GM18520 (cell line): ENCODE measurements around the gene SLC17A8.
"Not testable (repeated sequence)": the region's sequence is repeated elsewhere in the genome, so short reads cannot be mapped to it uniquely, and the experiment has no call there.

Experiments used
- ATAC-seq: cut with Tn5 transposase; IDR thresholded peaks from one replicate; pipeline ENCODE4 v1.9.1; 2021; ENCODE audit not compliant: unreplicated experiment

Gene SLC17A8

DNA sequence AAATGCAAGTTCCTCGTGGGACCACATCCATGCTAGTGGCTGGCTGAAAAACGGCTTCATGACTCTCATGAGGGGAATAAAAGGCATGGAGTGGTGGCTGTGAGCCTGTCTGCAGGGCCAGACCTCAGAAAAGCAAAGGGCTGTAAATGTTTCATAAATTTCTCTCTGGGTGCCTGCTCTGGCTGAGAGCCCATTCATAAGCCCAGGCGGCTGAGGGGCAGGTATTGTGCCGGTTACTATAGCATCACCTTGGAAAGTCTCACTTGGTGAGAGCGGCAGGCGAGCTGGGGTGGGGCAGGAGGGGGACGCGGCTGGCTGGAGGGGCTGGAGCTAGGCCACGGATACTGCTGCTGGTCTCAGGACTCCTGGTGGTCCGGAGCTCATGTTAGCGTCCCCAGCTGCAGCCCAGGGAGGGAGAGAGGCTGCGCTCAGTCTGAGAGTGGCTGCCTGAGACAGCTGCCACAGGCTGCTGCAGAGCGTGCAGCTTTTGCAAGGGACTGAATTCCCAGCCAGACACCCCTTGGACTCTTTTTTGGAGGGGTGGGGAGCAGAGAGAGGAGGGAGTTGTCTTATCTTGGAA is at the start of gene SLC17A8:
Gene SLC17A8 (plus strand): TSS at position 431 of the 580 bp plus-strand sequence. CDS start 318 bp downstream, outside the sequence.
- ATAC-seq = no peak

GRCh38 chr12:100308138-100308537 is 48.7 kb upstream of the SLC17A8 start:
- not testable (repeated sequence) for ATAC-seq

DNA sequence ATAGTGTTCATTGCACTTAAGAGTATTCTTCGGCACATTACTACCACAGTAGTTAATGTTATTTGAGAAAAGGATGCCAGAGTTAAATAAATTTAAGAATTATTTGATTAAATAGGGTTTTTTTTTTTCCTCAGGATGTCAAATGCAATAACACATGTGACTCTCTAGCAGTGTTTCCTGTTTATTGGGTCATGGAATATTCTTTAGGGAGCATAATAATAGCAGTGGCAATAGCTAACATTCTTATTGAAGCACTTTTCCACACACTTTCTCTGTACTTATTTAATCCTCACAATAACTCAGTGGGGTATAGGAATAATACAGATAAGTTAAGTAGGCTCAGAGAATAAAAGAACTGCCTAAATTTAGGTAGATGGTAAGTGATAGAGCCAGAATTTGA is 45.6 kb upstream of the SLC17A8 start:
- ATAC-seq = no peak

GRCh38 chr12:100317371-100317770 is 39.5 kb upstream of the SLC17A8 start:
- ATAC-seq = no peak

- no peak for ATAC-seq
These were observed 32.4 kb upstream of the SLC17A8 start for GRCh38 chr12:100324498-100324897.

GRCh38 chr12:100326208-100326607 is 30.7 kb upstream of the SLC17A8 start:
- ATAC-seq = no peak

GRCh38 chr12:100329800-100330199 is 27.1 kb upstream of the SLC17A8 start:
- ATAC-seq = peak; percentile 95

DNA sequence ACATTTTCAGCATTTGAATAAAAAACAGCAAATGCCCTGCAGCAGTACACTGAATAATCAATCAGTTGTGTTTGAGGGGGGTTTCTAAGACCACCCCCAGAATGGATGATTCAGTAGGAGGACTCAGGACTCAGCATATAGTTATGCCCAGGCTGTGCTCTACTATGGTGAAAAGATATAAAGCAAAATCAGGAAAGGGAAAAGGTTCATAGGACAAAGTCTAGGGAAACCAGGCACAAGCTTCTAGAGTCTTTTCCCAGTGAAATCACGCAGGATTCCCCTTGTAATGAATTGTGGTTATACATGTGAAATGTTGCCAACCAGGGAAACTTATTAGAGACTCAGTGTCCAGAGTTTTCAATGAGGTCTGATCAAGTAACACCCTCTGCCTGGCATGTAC is 25.0 kb upstream of the SLC17A8 start:
- no peak for ATAC-seq

- no peak for ATAC-seq
These were observed 24.0 kb upstream of the SLC17A8 start for GRCh38 chr12:100332852-100333251.

- no peak for ATAC-seq
These were observed 19.6 kb upstream of the SLC17A8 start for GRCh38 chr12:100337299-100337698.

- no peak for ATAC-seq
These were observed 19.1 kb upstream of the SLC17A8 start for GRCh38 chr12:100337727-100338126.

- ATAC-seq = no peak
These were observed 17.8 kb upstream of the SLC17A8 start for GRCh38 chr12:100339071-100339470.

DNA sequence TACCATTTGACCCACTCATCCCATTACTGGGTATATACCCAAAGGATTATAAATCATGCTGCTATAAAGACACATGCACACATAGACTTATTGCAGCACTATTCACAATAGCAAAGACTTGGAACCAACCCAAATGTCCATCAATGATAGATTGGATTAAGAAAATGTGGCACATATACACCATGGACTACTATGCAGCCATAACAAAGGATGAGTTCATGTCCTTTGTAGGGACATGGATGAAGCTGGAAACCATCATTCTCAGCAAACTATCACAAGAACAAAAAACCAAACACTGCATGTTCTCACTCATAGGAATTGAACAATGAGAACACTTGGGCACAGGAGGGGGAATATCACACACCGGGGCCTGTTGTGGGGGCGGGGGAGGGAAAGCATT is 14.0 kb upstream of the SLC17A8 start:
- ATAC-seq = not testable (repeated sequence)

- ATAC-seq = not testable (repeated sequence)
These were observed 12.5 kb upstream of the SLC17A8 start for GRCh38 chr12:100344351-100344750.

- no peak for ATAC-seq
These were observed 11.7 kb upstream of the SLC17A8 start for GRCh38 chr12:100345020-100345767.

GRCh38 chr12:100346660-100347059 is 10.2 kb upstream of the SLC17A8 start:
- no peak for ATAC-seq

- no peak for ATAC-seq
These were observed 8.0 kb upstream of the SLC17A8 start for GRCh38 chr12:100348657-100349454.

GRCh38 chr12:100359248-100359647 is 2.4 kb downstream of the SLC17A8 start:
- no peak for ATAC-seq

- ATAC-seq = no peak
These were observed 2.9 kb downstream of the SLC17A8 start for GRCh38 chr12:100359822-100360221.

DNA sequence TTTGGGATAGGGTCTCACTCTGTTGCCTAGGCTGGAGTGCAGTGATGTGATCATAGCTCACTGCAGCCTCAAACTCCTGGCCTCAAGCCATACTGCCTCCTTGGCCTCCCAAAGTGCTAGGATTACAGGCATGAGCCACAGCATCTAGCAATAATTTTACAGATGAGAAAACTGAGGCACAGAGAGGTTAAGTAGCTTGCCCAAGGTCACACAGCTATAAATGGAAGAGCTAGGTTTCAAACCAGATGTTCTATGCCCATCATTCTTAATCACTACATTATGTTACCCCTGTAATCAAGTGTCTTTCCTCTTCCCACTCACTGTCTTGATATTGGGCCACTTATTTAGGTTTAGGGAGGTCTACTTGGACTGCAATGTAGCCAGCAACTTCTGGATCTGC is 3.6 kb downstream of the SLC17A8 start:
- no peak for ATAC-seq

- no peak for ATAC-seq
These were observed 7.5 kb downstream of the SLC17A8 start for GRCh38 chr12:100364324-100364723.

- ATAC-seq = no peak
These were observed 8.5 kb downstream of the SLC17A8 start for GRCh38 chr12:100365411-100365810.
